ENCODE results near the gene SUCLA2.
"Not testable (repeated sequence)": the region's sequence is repeated elsewhere in the genome, so short reads cannot be mapped to it uniquely, and the experiment has no call there.

The SUCLA2 gene

DNA sequence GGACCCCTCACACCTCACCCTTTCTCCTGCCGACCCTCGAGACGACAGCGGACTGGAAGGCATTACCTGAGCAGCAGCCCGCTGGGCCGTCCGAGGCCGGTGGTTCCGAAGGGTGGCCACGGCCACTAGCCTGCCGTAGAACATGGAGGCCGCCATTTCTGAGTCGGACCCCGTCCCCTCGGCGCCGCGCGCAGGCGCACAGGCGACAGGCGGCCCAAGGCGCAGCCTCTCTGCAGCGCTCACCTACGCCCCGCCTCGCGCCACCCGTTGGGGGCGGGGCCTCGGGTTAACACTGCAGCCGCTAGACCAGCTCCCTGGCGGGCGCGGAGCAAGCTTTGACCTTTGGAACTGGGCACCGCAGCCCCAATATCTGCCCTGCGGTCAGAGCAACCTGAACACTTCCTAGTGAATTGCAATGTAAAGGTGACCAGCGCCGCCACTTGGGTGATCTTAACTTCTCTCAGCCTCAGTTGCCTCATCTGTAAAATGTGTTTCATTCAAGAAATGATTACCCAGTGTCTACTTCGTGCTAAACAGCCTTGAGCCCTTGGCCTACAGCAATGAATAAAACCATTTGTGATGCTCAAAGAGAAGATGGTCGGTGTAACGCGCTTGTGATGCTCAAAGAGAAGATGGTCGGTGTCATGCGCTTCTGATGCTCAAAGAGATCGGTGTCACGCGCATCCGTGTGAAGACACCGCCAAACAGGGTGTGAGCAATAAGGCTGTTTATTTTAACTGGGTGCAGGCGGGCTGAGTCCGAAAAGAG, at the start of gene SUCLA2:
SUCLA2 (minus strand) TSS at position 160 of the 768 bp plus-strand sequence; CDS start at position 156, 4 bp downstream.
- peak; percentile 52 for DNase-seq (ENCODE audit: low read depth)

DNA sequence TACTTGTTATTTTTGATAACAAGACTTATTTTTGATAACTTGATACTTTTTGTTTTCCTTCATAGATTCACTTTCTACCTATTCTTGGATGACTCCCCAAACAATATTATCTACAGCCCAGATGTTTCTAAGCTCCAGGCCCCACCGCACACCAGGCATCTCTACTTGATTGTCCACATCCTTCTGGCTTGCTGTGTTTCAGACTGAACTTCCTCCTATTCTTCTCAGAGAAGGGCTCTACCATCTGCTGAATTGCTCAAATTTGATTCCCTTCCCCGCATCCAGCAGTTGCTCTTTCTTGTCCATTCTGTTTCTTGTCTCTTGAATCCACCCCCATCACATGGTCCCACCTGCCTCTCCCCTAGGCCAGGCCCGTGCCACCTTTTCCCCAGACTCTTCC, 49.5 kb upstream of the SUCLA2 start:
- no peak for DNase-seq (ENCODE audit: low read depth)

DNA sequence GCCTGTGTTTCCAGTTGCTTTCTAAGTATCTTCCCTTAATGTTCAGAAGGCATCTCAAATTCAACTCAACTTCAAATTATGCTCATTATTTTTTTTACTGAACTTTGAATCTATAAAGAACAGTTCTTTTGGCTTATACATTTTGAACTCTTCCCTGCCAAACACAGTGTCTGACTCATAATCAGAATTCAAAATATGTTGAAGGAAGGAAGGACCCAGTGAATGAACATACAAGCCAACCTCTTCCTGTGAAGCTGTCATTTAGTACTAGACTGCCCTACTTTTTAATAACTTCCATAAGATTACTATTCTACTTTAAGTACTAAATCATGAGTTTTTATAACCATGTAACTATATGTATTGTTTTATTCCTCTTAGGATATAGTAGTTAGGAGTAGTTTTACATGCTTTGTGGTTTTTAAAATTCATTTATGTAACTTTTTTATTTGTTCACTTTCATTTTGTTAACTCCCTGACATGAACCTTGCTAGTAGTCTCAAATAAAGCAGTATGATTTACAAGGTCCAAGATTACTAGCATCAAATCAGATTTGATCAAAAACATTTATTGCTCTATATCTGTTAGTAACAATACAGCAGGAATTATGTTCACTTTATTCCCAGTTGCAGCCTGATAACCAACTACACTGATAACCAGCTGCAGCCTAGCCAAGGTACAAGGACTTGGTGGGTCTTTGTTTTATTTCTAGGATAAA, 42.9 kb upstream of the SUCLA2 start:
- DNase-seq (ENCODE audit: low read depth): no peak

DNA sequence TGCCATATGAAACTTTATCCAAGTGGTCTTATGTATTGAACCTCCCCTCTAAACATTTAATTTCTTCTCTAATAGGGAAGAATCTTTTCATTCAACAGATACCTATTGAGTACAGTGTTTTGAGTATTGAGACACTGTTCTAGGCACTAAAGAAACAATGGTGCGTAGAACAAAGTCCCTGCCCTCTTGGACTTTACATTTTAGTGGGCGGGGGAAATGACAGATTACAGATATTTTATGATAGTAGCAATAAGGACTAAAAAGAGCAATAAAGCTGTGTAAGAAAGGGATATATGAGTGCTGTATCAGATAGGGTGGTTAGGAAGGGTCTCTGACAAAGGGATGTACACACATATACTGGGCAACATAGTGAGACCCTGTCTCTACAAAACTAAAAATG, 41.8 kb upstream of the SUCLA2 start:
- DNase-seq (ENCODE audit: low read depth): no peak

DNA sequence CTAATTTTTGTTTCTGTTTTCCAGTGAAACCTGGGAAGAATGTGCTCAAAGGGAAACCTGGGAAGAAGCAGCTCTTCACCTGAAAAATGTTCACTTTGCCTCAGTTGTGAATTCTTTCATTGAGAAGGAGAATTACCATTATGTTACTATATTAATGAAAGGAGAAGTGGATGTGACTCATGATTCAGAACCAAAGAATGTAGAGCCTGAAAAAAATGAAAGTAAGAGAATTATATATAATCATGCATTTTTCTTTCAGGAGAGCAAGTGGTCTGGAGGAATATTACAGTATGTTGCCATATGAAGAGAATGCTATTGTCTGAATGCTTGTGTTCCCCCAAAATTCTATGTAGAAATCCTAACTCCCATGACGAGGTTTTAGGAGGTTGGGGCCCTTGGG, 39.8 kb upstream of the SUCLA2 start:
- no peak for DNase-seq (ENCODE audit: low read depth)

DNA sequence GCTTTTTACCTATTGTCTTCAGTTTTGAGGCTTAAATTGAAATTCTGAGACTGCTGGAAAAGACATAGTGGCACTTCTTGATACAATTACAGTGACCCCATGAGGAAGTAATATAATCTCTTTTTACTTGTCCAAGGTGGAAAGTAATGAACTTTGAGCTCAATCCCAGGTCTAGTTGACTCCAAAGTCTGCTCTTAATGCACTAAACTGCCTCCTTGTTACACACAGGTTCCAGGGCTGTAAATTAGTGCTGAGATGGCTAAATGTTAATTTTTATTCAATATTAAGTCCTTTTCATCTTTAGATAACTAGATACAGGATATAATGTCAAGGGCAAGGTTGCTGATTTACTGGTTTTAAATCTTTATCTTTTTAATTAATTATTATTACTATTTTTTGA, 39.0 kb upstream of the SUCLA2 start:
- no peak for DNase-seq (ENCODE audit: low read depth)

DNA sequence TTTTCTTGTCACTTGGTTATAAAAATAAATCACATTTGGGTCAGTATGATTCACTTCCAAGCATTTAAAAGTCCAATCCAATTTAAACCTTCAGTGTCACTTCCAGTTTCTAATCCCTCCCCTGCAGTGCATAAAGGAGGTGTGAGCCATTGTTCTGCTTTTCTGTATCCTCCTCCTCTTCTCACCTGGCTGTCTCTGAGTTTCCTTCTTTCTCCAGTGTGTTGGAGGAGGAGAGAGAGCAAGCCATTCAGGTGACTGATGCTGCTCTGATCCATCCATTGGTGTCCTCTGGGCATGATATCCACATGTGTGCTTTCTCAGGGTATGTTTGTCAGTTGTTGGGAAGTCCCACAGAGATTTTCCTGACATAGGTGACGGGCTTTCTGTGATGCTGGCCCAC, 37.7 kb upstream of the SUCLA2 start:
- DNase-seq (ENCODE audit: low read depth): no peak

DNA sequence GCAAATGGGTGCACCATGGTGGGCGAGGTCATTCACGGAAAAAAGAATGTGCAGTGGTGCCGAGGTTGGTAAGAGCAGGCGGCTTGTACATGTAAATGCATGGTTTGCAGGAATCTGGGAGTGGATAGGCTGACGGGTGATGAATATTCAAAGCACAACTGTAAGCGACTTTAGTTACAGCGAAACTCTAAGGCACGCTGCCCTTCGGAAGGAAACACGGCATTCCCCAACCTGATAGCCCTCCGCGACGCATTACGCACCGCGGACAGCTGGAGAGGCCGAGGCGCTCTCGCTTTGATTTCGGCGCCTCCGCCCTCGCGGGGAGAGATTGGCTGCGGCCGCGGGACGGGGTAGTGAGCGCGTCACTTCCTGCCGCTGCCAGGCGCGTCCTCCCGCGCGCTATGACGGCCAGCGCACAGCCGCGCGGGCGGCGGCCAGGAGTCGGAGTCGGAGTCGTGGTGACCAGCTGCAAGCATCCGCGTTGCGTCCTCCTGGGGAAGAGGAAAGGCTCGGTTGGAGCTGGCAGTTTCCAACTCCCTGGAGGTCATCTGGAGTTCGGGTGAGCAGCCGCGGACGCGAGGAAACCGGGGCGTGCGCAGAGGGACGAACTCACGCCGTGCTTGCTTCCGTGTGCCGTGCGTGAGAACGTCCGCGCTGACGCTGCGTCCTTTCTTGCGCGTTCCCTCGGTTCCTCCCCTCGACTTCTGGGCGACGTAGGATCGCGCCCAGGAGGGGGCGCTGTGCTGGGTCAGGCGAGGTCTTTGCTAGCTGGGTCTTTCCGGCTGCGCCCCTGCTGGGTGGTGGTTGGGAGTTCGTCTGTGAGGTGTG, 36.5 kb upstream of the SUCLA2 start, which contains the start of gene NUDT15:
NUDT15 (plus strand) TSS at position 381 of the 828 bp plus-strand sequence; CDS start at position 402, 21 bp downstream.
- peak; percentile 83 for DNase-seq (ENCODE audit: low read depth)

DNA sequence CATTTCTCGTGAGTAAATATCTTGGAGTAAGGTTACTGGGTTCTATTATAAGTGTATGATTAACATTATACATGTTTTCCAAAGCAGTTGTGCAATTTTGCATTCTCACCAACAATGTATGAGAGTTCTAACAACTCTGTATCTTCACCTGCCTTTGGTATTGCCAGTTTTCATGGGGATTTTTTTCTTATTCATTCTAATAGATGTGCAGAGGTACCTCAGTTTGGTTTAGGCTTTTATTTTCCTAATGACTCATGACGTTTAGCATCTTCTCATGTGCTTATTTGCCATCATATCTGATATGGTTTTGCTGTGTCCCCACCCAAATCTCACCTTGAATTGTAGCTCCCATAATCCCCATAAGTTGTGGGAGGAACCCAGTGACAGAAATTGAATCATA, 28.8 kb upstream of the SUCLA2 start:
- DNase-seq (ENCODE audit: low read depth): no peak

DNA sequence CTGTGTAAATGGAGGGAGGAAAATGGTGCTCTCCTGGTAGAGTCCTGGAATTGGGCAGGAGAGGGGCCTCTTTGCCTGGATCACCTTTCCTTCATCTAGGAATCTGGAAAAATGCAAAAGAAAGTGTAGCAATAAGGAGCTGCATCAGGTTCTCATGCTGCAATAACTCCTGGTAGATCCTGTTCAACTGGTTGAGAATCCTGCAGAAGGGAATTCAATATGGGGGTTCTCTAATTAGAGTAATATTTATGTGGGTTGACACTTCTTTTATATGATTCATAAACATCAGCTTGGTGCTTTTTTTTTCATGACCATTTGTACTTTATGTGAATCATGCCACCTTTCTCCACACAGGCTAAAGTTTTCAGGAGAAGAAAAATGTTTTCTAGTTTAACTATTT, 27.0 kb upstream of the SUCLA2 start:
- DNase-seq (ENCODE audit: low read depth): no peak

DNA sequence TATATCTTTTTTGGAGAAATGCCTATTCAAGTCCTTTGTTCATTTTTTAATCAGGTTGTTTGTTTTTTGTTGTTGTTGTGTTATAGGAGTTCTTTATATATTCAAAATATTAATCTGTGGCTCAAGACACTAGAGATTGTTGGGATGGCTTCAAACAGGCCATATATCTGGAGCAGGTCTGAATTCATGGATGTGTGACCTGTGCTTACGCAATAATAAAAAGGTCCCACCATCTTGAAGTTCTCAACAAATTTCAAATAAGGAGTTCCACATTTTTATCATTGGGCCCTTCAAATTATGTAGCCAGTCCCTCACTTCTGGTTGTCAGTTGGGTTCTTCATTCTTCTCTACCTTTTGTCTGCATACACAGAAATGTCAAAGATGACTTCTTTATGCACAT, 18.7 kb upstream of the SUCLA2 start:
- DNase-seq (ENCODE audit: low read depth): no peak

DNA sequence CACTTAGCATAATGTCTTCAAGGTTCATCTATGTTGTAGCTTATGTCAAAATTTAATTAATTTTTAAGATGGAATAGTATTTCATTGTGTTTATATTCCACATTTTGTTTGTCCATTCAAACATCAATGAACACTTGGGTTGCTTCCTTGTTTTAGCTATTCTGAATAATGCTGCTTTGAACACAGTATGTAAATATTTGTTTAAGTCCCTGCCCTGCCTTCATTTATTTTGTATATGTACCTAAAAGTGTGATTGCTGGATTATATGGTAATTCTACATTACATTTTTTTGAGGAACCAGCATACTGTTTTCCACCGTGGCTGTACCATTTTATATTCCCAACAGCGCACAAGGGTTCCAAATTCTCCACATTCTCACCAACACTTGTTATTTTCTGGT, 17.6 kb upstream of the SUCLA2 start:
- DNase-seq (ENCODE audit: low read depth): no peak

DNA sequence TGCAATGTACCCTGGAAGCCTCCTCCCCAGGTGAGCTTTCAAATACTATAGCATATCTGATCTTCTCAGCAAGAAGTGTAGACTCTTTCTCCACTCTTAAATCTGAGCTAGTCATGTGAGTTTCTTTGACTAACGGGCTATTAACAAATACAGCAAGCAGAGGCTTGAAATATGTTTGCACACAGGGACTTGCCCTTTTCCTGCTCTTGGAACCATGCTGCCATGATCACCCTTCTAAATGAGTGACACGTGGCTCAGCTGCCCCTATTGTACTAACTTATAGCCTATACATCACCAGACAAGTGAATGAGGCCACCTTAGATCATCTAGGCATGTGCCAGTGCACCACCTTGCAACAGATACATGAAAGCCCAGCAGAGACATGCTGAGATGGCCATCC, 13.3 kb upstream of the SUCLA2 start:
- no peak for DNase-seq (ENCODE audit: low read depth)

DNA sequence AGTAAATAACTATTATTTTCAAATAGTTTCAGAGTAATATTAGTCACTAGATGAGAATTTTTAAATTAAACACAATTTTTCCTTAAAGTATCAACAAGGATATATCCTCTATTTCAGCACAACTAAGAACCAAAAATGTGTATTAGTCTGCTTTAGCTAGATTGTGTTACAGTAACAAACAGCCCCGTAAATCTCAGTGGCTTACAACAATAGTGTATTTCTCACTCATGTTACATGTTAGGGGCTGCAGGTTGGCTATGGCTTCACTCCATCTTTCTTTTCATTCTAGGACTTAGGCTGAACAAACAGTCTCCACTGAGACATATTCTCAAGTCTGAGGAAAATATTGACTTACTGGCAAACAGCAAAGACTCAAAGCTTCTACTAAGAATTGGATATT, 11.6 kb upstream of the SUCLA2 start:
- no peak for DNase-seq (ENCODE audit: low read depth)

DNA sequence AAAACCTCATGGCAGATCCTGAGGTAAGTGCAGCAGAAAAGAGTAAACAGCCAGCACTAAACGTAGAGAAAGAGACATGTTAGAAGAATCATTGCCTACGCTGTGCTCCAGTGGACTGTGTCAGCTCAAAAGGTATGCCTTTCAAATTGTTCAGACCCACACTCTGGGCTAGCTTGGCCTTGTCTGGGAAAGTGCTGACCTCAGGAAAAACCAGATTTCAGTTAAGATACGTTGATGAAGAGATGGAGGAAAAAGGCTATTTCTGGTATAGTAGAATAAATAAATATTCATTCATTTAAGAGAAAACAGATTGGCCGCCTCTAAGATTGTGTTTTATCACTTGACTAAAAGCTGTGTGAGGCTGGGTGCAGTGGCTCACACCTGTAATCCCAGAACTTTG, 9.6 kb upstream of the SUCLA2 start:
- no peak for DNase-seq (ENCODE audit: low read depth)

DNA sequence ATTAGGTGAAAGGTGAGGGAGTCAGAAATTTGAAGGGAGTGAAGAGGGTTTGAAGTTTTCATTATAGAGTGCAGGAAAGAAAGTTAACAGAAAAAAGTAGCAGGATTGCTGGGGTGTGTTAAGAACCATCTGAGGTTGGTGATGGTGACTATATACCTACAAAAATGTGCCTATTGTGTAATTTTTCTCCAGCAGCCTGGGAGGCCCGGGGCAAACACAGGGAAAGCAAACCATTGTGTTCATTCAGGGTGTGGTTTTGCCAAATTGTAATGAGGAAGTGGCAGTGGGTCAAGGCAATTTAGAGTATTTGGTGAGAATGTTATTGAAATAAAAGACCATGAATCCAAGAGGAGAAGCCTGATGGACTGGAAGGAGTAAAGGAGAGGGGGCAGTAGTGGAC, 8.2 kb upstream of the SUCLA2 start:
- no peak for DNase-seq (ENCODE audit: low read depth)

DNA sequence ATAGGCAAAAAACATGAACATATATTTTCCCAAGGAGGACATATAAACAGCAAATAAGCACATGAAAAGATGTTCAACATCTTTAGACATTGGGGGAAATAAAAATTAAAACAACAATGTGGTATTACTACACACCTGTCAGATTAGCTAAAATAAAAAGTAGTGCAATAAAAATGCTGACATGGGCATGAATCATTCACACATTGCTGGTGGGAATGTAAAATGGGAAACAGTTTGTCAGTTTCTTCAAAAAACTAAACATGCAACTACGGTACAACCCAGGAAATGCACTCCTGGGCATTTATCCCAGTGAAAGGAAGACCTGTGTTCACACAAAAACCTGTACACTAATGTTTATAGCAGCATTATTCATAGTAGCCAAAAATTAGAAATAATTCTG, 5.3 kb upstream of the SUCLA2 start:
- no peak for DNase-seq (ENCODE audit: low read depth)

DNA sequence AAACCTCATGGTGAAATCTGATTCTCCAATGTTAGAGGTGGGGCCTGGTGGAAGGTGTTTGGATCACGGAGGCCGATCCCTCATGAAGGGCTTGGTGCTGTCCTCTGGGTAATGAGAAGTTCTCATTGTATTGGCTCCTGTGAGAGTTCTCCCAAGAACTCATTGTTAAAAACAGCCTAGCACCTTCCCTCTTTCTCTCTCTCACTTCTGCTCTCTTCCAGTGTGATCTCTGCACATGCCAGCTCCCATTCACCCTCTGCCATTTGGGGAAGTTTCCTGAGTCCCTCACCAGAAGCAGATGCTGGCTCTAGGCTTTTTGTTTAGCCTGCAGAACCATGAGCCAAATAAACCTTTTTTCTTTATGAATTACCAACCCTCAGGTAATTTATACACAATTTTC, 3.1 kb upstream of the SUCLA2 start:
- DNase-seq (ENCODE audit: low read depth): no peak

DNA sequence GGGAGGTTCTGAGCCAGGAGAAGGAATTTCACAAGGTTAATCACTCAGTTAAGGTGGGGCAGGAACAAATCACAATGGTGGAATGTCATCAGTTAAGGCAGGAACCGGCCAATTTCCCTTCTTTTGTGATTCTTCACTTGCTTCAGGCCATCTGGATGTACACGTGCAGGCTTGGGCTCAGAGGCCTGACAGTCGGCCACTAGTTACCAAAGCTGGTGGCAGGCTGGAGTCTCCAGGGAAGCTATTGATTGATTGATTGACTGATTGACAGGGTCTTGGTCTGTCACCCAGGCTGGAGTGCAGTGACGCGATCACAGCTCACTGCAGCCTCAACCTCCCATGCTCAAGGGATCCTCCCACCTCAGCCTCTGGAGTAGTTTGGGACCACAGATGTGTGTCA, 926 bp upstream of the SUCLA2 start:
- not testable (repeated sequence) for DNase-seq (ENCODE audit: low read depth)

DNA sequence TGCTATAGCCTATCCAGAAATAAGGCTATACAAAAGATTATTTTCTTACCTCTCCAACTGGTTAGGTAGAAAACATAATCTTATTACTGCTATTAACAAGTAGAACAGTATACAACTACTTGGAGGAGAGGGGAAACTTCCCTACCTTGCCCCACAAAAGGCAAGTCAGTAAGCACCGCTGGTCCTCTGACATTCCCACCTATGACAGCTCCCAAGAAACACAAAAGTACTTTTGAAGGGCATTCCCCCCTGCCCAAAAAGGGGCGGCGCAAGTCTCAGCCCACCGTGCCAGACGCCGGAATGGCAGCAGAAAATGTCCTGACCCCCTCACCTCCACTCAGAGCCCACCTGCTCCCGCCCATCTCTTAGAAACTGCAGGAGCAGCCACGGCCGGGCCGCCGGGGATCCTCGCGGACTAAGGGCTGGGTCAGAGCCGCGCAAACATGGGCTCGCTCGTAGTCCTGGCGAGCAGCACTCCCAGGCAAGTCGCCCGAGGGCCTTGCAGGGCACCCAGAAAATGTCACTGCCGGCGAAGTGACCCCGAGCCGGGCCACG, 437 bp downstream of the SUCLA2 start:
- DNase-seq (ENCODE audit: low read depth): no peak

DNA sequence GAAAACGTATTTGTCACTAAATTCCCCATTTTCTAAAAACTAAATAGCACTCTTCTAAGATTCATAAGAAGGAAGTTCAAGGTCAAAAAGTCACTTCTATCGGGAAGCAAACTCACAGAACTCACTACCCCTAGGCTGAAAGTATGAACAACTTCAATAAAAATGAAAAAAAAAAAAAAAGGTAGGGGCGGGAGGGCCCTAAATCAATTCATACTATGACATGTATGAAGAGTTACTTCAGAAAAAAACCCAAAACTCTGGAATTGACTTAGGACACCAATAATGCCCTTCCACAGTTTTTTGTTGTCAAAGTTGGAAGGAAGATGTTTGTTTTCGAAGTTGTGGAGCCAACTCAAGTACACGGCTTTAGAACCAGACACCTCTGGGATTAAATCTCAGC, 1.1 kb downstream of the SUCLA2 start:
- DNase-seq (ENCODE audit: low read depth): no peak

DNA sequence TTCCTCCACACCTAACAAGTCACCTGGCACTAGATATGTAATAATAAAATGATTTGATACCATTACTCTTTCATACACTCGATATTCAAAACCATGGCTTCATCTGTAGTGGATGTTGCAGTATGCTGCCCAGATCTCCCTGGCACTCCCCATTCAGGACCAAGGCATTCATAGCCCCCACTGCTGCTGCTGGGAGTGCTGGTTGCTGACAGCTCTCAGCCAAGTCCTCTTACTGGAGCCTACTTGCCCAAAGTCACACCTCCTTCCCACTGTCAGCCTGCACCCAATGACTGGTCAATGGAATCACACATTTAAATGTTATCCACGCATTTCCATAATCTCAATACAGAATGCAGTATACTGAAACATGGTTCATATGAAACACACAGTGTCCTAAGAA, 3.7 kb downstream of the SUCLA2 start:
- no peak for DNase-seq (ENCODE audit: low read depth)

Data from CMK (cell line).